Dendritic cell treated with granulocyte-macrophage colony-stimulating factor and Interleukin-4, amounts not matched to agents 40 ng/mL and 50 ng/mL, for 4 days (primary cell): ENCODE results near the gene CFAP20DC.
"Not testable (repeated sequence)": the region's sequence is repeated elsewhere in the genome, so short reads cannot be mapped to it uniquely, and the experiment has no call there.

Experiments used
- H3K27ac Mint-ChIP-seq: one replicate; pipeline ENCODE4 v1.8.0; 2022; ENCODE audit warnings: mild to moderate bottlenecking, mixed read lengths
- H3K27me3 Mint-ChIP-seq: one replicate; pipeline ENCODE4 v1.8.0; 2022; ENCODE audit warnings: mild to moderate bottlenecking, mixed read lengths
- H3K36me3 Mint-ChIP-seq: one replicate; pipeline ENCODE4 v1.8.0; 2022; ENCODE audit warnings: low read depth, mixed read lengths
- H3K4me1 Mint-ChIP-seq: one replicate; pipeline ENCODE4 v1.8.0; 2022; ENCODE audit warnings: low read depth, mixed read lengths
- H3K4me3 Mint-ChIP-seq: one replicate; pipeline ENCODE4 v1.8.0; 2022; ENCODE audit warnings: mild to moderate bottlenecking, moderate library complexity, mixed read lengths
- H3K9me3 Mint-ChIP-seq: one replicate; pipeline ENCODE4 v1.8.0; 2022; ENCODE audit warnings: mixed read lengths
- intact Hi-C: fragments of 100-400 bp; cut with micrococcal nuclease; formaldehyde crosslinking; loops from one replicate; pipeline ENCODE4 v1.15.0; 2022

Gene CFAP20DC

GRCh38 chr3:59049671-59050331, at the start of gene CFAP20DC:
Gene CFAP20DC, minus strand, starts transcription at chr3:59050025. Its CDS starts 394 bp downstream, at chr3:59049631.
- intact Hi-C loops = loop anchor here (5.0 kb wide), 2 partner anchors 58 to 222 kb away; no protein-coding TSS in a partner anchor
- peak within 1 kb of the TSS; percentile 70 for H3K27ac Mint-ChIP-seq
- H3K9me3 Mint-ChIP-seq = no peaks in the 10 kb centered on the region
- H3K4me1 Mint-ChIP-seq = no peaks in the 10 kb centered on the region
- peak within 1 kb of the TSS; percentile 79 for H3K4me3 Mint-ChIP-seq
- H3K36me3 Mint-ChIP-seq = no peaks in the 10 kb centered on the region
- no peaks in the 10 kb centered on the region for H3K27me3 Mint-ChIP-seq

DNA sequence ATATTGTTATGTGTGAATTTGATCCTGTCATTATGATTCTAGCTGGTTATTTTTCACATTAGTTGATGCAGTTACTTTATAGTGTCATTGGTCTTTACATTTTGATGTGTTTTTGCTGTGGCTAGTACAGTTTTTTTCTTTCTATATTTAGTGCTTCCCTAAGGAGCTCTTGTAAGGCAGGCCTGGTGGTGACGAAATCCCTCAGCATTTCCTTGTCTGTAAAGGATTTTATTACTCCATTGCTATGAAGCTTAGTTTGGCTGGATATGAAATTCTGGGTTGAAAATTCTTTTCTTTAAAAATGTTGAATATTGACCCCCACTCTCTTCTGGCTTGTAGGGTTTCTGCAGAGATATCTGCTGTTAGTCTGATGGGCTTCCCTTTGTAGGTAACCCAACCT, 48.7 kb upstream of the CFAP20DC start:
- intact Hi-C loops, H3K27ac Mint-ChIP-seq, H3K4me3 Mint-ChIP-seq, H3K27me3 Mint-ChIP-seq, H3K4me1 Mint-ChIP-seq, H3K36me3 Mint-ChIP-seq: not testable (repeated sequence)
- peaks cover 24% of the 10 kb centered on the region for H3K9me3 Mint-ChIP-seq

DNA sequence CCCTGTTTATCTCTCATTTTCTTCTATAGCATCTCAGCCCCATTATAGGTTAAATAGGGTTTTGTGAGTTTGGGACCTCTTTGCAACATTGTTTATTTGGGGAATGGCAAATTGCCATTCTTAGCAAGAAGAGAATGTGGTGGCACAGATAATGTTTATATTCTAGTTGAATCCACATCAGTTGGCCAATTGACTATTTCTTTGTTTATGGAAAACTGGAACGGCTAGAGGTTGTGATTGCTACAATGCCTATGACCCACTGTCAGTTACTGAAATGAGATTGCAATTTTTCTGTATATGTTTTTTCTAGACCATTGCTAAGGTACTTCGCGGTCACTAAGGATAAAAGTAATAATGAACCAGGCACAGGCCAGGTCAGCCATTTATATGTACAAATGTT, 44.6 kb upstream of the CFAP20DC start:
- Mint-ChIP-seq H3K9me3 (peaks cover 24% of the 10 kb centered on the region), H3K27ac (no peak overlapping the region), H3K4me3 (no peak overlapping the region), H3K36me3 (no peaks in the 10 kb centered on the region), H3K4me1 (no peaks in the 10 kb centered on the region), H3K27me3 (no peaks in the 10 kb centered on the region)
- intact Hi-C loops = no loop called here

- H3K9me3 Mint-ChIP-seq = peaks cover 17% of the 10 kb centered on the region
- H3K27me3 Mint-ChIP-seq = no peaks in the 10 kb centered on the region
- no peaks in the 10 kb centered on the region for H3K4me1 Mint-ChIP-seq
- H3K4me3 Mint-ChIP-seq = no peak overlapping the region
- no peaks in the 10 kb centered on the region for H3K36me3 Mint-ChIP-seq
- intact Hi-C loops = no loop called here
- H3K27ac Mint-ChIP-seq = no peak overlapping the region
These were observed 43.7 kb upstream of the CFAP20DC start for GRCh38 chr3:59093521-59093920.

DNA sequence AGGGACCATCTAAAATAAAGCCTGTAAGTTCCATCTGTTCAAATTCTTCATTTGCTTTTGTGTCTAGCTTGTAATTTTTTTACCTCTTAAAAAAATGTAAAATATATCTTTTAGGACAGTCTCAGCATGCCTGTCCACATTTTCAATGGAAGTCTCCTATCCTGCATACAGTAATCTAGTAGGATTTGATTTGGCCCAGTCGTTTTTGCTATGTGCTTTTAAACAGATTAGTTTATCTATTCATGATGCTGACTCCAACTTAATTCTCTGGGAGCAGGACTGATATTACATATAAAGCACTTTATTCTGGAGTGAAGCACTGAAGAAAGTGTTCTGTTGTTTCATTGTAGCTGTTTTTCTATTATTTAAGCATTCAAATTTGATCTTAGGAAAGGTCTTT, 38.9 kb upstream of the CFAP20DC start:
- Mint-ChIP-seq H3K9me3 (no peaks in the 10 kb centered on the region), H3K36me3 (no peaks in the 10 kb centered on the region), H3K27ac (no peak overlapping the region), H3K27me3 (no peaks in the 10 kb centered on the region), H3K4me1 (no peaks in the 10 kb centered on the region), H3K4me3 (no peak overlapping the region)
- intact Hi-C loops = no loop called here

- Mint-ChIP-seq H3K27ac (no peak overlapping the region), H3K9me3 (no peaks in the 10 kb centered on the region), H3K4me1 (peaks cover 5% of the 10 kb centered on the region), H3K36me3 (no peaks in the 10 kb centered on the region), H3K27me3 (no peaks in the 10 kb centered on the region), H3K4me3 (no peak overlapping the region)
- intact Hi-C loops = no loop called here
These were observed 36.2 kb upstream of the CFAP20DC start for GRCh38 chr3:59085976-59086375.

GRCh38 chr3:59084583-59084982, 34.8 kb upstream of the CFAP20DC start:
- Mint-ChIP-seq H3K27me3 (no peaks in the 10 kb centered on the region), H3K4me1 (peaks cover 11% of the 10 kb centered on the region)

DNA sequence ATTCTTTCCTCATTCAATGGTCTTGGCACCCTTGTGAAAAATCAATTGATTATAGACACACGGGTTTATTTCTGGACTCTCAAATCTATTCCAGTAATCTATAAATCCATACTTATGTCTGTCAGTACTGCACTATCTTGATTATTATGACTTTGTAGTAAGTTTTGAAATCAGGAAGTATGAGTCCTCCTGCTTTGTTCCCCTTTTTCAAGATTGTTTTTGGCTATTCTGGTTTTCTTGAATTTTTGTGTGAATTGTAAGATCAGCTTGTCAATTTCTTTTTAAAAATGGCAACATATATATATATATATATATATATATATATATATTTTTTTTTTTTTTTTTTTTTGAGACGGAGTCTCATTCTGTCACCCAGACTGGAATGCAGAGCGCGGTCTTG, 32.3 kb upstream of the CFAP20DC start:
- Mint-ChIP-seq H3K4me3 (no peak overlapping the region), H3K9me3 (no peaks in the 10 kb centered on the region), H3K4me1 (peaks cover 11% of the 10 kb centered on the region), H3K27ac (no peak overlapping the region), H3K27me3 (no peaks in the 10 kb centered on the region), H3K36me3 (no peaks in the 10 kb centered on the region)
- intact Hi-C loops = no loop called here

More at GRCh38 chr3:59084583-59084982, 34.8 kb upstream of the CFAP20DC start:
- intact Hi-C loops = no loop called here
- no peak overlapping the region for H3K4me3 Mint-ChIP-seq
- no peaks in the 10 kb centered on the region for H3K9me3 Mint-ChIP-seq
- no peak overlapping the region for H3K27ac Mint-ChIP-seq
- H3K36me3 Mint-ChIP-seq = no peaks in the 10 kb centered on the region

DNA sequence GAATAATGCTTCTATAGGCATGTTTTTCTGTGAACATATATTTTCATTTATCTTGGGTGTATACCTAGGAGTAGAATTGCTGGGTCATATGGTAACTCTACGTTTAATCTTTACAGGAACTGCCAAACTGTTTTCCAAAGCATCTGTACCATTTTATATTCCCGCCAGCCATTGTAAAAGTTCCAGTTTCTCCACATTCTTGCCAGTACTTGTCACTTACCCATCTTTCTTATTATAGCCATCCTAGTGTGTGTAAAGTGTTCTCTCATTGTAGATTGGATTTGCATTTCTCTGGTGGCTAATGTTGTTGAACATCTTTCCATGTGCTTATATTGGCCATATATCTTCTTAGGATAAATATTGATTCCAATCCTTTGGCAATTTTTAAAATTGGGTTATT, 31.2 kb upstream of the CFAP20DC start:
- Mint-ChIP-seq H3K9me3 (no peaks in the 10 kb centered on the region), H3K4me1 (peaks cover 11% of the 10 kb centered on the region), H3K4me3 (no peak overlapping the region), H3K27me3 (no peaks in the 10 kb centered on the region), H3K27ac (no peak overlapping the region), H3K36me3 (no peaks in the 10 kb centered on the region)
- intact Hi-C loops = no loop called here

GRCh38 chr3:59079962-59080361, 30.1 kb upstream of the CFAP20DC start:
- no peaks in the 10 kb centered on the region for H3K27me3 Mint-ChIP-seq
- H3K27ac Mint-ChIP-seq = no peak overlapping the region
- H3K4me3 Mint-ChIP-seq = no peak overlapping the region
- no peaks in the 10 kb centered on the region for H3K36me3 Mint-ChIP-seq
- peaks cover 11% of the 10 kb centered on the region for H3K4me1 Mint-ChIP-seq
- no peaks in the 10 kb centered on the region for H3K9me3 Mint-ChIP-seq
- intact Hi-C loops = no loop called here

DNA sequence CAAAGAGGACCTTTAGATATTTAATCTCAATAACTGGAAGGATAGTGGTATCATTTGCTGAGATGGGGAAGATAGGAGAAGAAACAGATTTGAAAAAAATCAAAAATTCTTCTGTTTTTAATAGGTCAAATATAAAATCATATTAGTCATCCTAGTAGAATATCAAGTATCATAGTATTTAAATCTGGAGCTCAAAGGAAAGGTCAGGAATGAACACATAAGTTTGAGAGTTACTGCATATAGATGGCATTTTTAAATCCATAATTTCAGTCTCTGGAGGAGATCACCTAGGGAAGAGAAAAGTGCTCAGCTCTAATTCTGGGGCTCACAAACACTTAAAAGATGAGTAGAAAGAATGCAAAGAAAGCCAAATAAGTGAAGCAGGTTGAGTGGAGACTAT, 24.9 kb upstream of the CFAP20DC start:
- Mint-ChIP-seq H3K4me1 (no peaks in the 10 kb centered on the region), H3K9me3 (no peaks in the 10 kb centered on the region), H3K27ac (no peak overlapping the region), H3K36me3 (no peaks in the 10 kb centered on the region), H3K4me3 (no peak overlapping the region), H3K27me3 (no peaks in the 10 kb centered on the region)
- intact Hi-C loops = no loop called here

- no peaks in the 10 kb centered on the region for H3K36me3 Mint-ChIP-seq
- H3K27ac Mint-ChIP-seq = no peak overlapping the region
- no peaks in the 10 kb centered on the region for H3K27me3 Mint-ChIP-seq
- no peaks in the 10 kb centered on the region for H3K9me3 Mint-ChIP-seq
- H3K4me1 Mint-ChIP-seq = no peaks in the 10 kb centered on the region
- H3K4me3 Mint-ChIP-seq = no peak overlapping the region
- intact Hi-C loops = no loop called here
These were observed 22.9 kb upstream of the CFAP20DC start for GRCh38 chr3:59072681-59073080.

DNA sequence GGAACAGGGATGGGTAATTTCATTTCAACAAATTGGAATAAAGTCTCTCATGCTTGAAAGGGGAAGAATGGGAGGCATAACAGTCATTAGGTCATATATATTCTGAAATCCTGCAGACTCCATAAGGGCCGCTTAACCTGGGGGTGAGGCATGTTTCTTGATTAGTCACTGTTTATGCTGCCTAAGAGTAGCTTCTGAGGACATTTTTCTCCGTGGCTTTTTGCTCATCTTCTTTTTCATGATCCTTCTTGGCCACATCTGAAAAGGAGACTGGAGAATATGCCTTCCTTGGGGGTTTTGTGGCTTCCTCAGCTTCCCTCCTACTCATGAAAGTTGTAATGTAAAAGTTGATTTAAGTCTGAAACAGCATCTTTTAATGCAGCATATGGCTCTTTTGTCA, 20.0 kb upstream of the CFAP20DC start:
- Mint-ChIP-seq H3K27me3 (no peaks in the 10 kb centered on the region), H3K9me3 (no peaks in the 10 kb centered on the region), H3K27ac (no peak overlapping the region), H3K4me1 (no peaks in the 10 kb centered on the region), H3K4me3 (no peak overlapping the region), H3K36me3 (no peaks in the 10 kb centered on the region)
- intact Hi-C loops = no loop called here

GRCh38 chr3:59065240-59065639, 15.4 kb upstream of the CFAP20DC start:
- Mint-ChIP-seq H3K4me3 (no peak overlapping the region), H3K27ac (no peak overlapping the region), H3K36me3 (no peaks in the 10 kb centered on the region), H3K27me3 (peaks cover 4% of the 10 kb centered on the region), H3K9me3 (no peaks in the 10 kb centered on the region), H3K4me1 (no peaks in the 10 kb centered on the region)
- intact Hi-C loops = no loop called here

DNA sequence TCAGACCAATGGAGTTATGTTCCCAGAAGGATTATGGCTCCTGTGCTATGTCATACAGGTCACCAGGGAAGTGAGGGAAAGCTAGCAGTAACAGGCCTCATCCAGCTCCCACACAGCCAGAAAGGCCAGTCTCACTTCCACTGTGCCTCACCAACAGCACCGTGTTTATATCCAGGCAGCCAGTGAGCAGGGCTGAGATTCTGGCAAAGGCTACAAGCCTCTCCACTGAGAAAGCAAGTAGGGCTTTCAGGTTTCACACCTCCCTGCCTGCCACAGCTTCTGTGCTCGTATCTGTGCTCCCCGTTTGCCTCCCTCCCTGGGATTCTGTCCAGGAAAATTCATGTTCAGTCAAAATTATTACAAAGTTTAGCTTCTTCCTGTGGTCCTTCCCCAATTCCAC, 14.9 kb upstream of the CFAP20DC start:
- intact Hi-C loops = no loop called here
- peaks cover 4% of the 10 kb centered on the region for H3K27me3 Mint-ChIP-seq

More for the DNA sequence above, 14.9 kb upstream of the CFAP20DC start:
- Mint-ChIP-seq H3K36me3 (no peaks in the 10 kb centered on the region), H3K4me1 (no peaks in the 10 kb centered on the region), H3K27ac (no peak overlapping the region), H3K9me3 (no peaks in the 10 kb centered on the region), H3K4me3 (no peak overlapping the region)
